Natural killer cell (primary cell): Measurements from ENCODE around the gene RORC. TPM values are rescaled to one million over a fixed set of nuclear protein-coding genes. Genes with fewer than 3 reads are reported as not detected.

ENCODE experiments used
- ATAC-seq, 3 donors: fragments of 150-1000 bp in 2 of 3; fragments of 200-7000 bp in 1 of 3; cut with Tn5 transposase; 1 replicate in 1 of 3; 2 replicates in 2 of 3; pipeline ENCODE4 v1.10.0; 2021; ENCODE audit warnings: mild to moderate bottlenecking in 2 of 3, moderate library complexity in 2 of 3
- DNase-seq, 2 donors: peaks; one replicate each; pipeline versions ENCODE4 v3.0.0 to v3.0.0-alpha.2; 2013 to 2021; ENCODE audit warnings: mixed read lengths in 1 of 2
- H3K27ac ChIP-seq: one replicate; pipeline ENCODE4 v1.5.1; 2013; ENCODE audit warnings: mild to moderate bottlenecking, low read length
- H3K27me3 ChIP-seq: one replicate; pipeline ENCODE4 v1.6.1; 2013; ENCODE audit warnings: low read length; ENCODE audit not compliant: control insufficient read depth, insufficient read depth
- H3K36me3 ChIP-seq: one replicate; pipeline ENCODE4 v1.6.1; 2013; ENCODE audit warnings: low read length; ENCODE audit not compliant: control insufficient read depth, insufficient read depth
- H3K4me1 ChIP-seq: one replicate; pipeline ENCODE4 v1.6.1; 2013; ENCODE audit warnings: low read length; ENCODE audit not compliant: control insufficient read depth, insufficient read depth
- H3K4me3 ChIP-seq: one replicate; pipeline ENCODE4 v1.5.1; 2013; ENCODE audit warnings: low read length
- H3K9me3 ChIP-seq: one replicate; pipeline ENCODE4 v1.6.1; 2013; ENCODE audit warnings: low read length; ENCODE audit not compliant: control insufficient read depth, insufficient read depth
- H3K27ac Mint-ChIP-seq, 2 donors: one replicate each; pipeline ENCODE4 v1.8.0; 2022; ENCODE audit warnings: mild to moderate bottlenecking in 2 of 2, mixed read lengths in 2 of 2, moderate library complexity in 1 of 2
- H3K27me3 Mint-ChIP-seq, 2 donors: one replicate each; pipeline ENCODE4 v1.8.0; 2022; ENCODE audit warnings: low read depth in 2 of 2, mixed read lengths in 2 of 2
- H3K36me3 Mint-ChIP-seq: one replicate; pipeline ENCODE4 v1.8.0; 2022; ENCODE audit warnings: mixed read lengths
- H3K4me1 Mint-ChIP-seq, 2 donors: one replicate each; pipeline ENCODE4 v1.8.0; 2022; ENCODE audit warnings: mixed read lengths in 2 of 2
- H3K4me3 Mint-ChIP-seq: one replicate; pipeline ENCODE4 v1.8.0; 2022; ENCODE audit warnings: mild to moderate bottlenecking, moderate library complexity, mixed read lengths
- H3K9me3 Mint-ChIP-seq, 2 donors: one replicate each; pipeline ENCODE4 v1.8.0; 2022; ENCODE audit warnings: mixed read lengths in 2 of 2
- CTCF ChIP-seq: fragments of 200-600 bp; IDR thresholded peaks from one replicate; pipeline ENCODE4 v1.8.0; 2022; ENCODE audit warnings: antibody characterized with exemption
- WGBS: methylation state at CpG from one replicate; pipeline ENCODE4 v1.1.7; 2013; ENCODE audit warnings: missing lambda C conversion rate; ENCODE audit not compliant: insufficient coverage; 5-methylcytosine and 5-hydroxymethylcytosine counted together
- intact Hi-C: fragments of 100-400 bp; cut with micrococcal nuclease; formaldehyde crosslinking; loops from one replicate; pipeline ENCODE4 v1.14.2; 2022
- total RNA-seq, 4 donors: library from RNA; stranded (reverse); fragments of 120-200 nt in 1 of 4; gene quantifications; one replicate each; pipeline versions ENCODE4 v1.2.3 to v1.2.4, GENCODE V29; 2013 to 2022

The RORC gene
- total RNA-seq, 3 donors from 2014 or later (not counting 1 experiment from before 2014, with no cell fraction given), result 0.14 to 0.78 (median 0.70) TPM

- intact Hi-C loops, result no loop called here
- H3K36me3 Mint-ChIP-seq, result no peaks in the 10 kb centered on the region
- DNase-seq, result no peak
- H3K4me3 Mint-ChIP-seq, result no peak overlapping the region
- H3K36me3 ChIP-seq, result peaks cover 1% of the 10 kb centered on the region
- peaks cover 0 to 15% of the 10 kb centered on the region in 2 donors for H3K27me3 Mint-ChIP-seq
- H3K27me3 ChIP-seq, result no peaks in the 10 kb centered on the region
- H3K4me1 Mint-ChIP-seq, result no peaks in the 10 kb centered on the region
- no peaks in the 10 kb centered on the region for H3K9me3 Mint-ChIP-seq
- no peak for TF ChIP-seq CTCF
- no peaks in the 10 kb centered on the region for H3K4me1 ChIP-seq
- no CpG with 5 or more reads among the region's 3 CpGs for WGBS
- ATAC-seq, result no peak
- H3K9me3 ChIP-seq, result no peaks in the 10 kb centered on the region
- H3K27ac ChIP-seq, result no peak overlapping the region
- H3K27ac Mint-ChIP-seq, result no peak overlapping the region
- no peak overlapping the region for H3K4me3 ChIP-seq
Observed at GRCh38 chr1:151868486-151868885, 36.9 kb upstream of the RORC start.

DNA sequence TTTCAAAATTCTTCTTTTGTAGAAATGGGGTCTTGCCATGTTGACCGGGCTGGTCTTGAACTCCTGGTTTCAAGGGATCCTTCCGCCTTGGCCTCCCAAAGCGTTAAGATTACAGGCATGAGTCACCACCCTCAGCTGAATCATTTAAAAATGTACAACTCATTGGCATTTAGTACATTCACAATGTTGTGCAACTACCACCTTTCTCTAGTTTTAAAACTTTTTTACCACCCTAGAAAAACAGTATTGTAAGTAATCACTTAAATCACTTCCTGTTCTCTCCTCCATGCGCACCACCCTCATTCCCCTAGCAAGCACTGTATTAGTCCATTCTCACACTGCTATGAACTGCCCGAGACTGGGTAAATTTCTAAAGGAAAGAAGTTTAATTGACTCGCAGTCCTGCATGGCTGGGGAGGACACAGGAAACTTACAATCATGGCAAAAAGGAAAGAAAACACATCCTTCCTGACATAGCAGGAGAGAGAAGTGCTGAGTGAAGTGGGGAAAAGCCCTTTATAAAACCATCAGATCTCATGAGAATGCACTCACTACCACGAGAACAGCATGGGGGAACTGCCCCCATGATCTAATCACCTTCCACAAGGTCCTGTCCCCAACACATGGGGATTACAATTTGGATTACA, 36.3 kb upstream of the RORC start:
- intact Hi-C loops, result no loop called here
- no peaks in the 10 kb centered on the region for H3K36me3 Mint-ChIP-seq
- H3K4me1 ChIP-seq, result no peaks in the 10 kb centered on the region
- no peaks in the 10 kb centered on the region for H3K9me3 ChIP-seq
- peaks cover 0 to 15% of the 10 kb centered on the region in 2 donors for H3K27me3 Mint-ChIP-seq
- H3K27ac ChIP-seq, result no peak overlapping the region
- H3K36me3 ChIP-seq, result no peaks in the 10 kb centered on the region
- H3K4me3 ChIP-seq, result no peak overlapping the region
- H3K4me3 Mint-ChIP-seq, result no peak overlapping the region
- H3K4me1 Mint-ChIP-seq, result no peaks in the 10 kb centered on the region
- H3K9me3 Mint-ChIP-seq, result no peaks in the 10 kb centered on the region
- TF ChIP-seq CTCF, result no peak
- DNase-seq (no peak), ATAC-seq (no peak)
- H3K27ac Mint-ChIP-seq, result no peak overlapping the region
- no peaks in the 10 kb centered on the region for H3K27me3 ChIP-seq
- WGBS, result 79% methylated on average over 5 of the region's 7 CpGs

GRCh38 chr1:151867321-151867720, 35.7 kb upstream of the RORC start:
- intact Hi-C loops, result no loop called here
- no peak for TF ChIP-seq CTCF
- no peaks in the 10 kb centered on the region for H3K9me3 Mint-ChIP-seq
- DNase-seq (no peak), ATAC-seq (no peak)
- peaks cover 0 to 18% of the 10 kb centered on the region in 2 donors for H3K27me3 Mint-ChIP-seq
- H3K4me1 Mint-ChIP-seq, result no peaks in the 10 kb centered on the region
- Histone ChIP-seq H3K27ac (no peak overlapping the region), H3K4me3 (no peak overlapping the region), H3K27me3 (no peaks in the 10 kb centered on the region), H3K36me3 (no peaks in the 10 kb centered on the region), H3K9me3 (no peaks in the 10 kb centered on the region), H3K4me1 (no peaks in the 10 kb centered on the region)
- no peaks in the 10 kb centered on the region for H3K36me3 Mint-ChIP-seq
- WGBS, result 100% methylated on average over 1 of the region's 2 CpGs
- H3K4me3 Mint-ChIP-seq, result no peak overlapping the region
- no peak overlapping the region for H3K27ac Mint-ChIP-seq

- 42% methylated on average over 2 of the region's 2 CpGs for WGBS
- intact Hi-C loops, result no loop called here
- Histone ChIP-seq H3K36me3 (no peaks in the 10 kb centered on the region), H3K27me3 (no peaks in the 10 kb centered on the region), H3K4me3 (no peak overlapping the region), H3K27ac (no peak overlapping the region), H3K9me3 (no peaks in the 10 kb centered on the region), H3K4me1 (no peaks in the 10 kb centered on the region)
- H3K36me3 Mint-ChIP-seq, result no peaks in the 10 kb centered on the region
- DNase-seq (no peak), ATAC-seq (no peak)
- H3K27ac Mint-ChIP-seq, result no peak overlapping the region
- no peaks in the 10 kb centered on the region for H3K4me1 Mint-ChIP-seq
- no peak overlapping the region for H3K4me3 Mint-ChIP-seq
- no peaks in the 10 kb centered on the region for H3K9me3 Mint-ChIP-seq
- no peak for TF ChIP-seq CTCF
- H3K27me3 Mint-ChIP-seq, result peaks cover 0 to 21% of the 10 kb centered on the region in 2 donors
Observed at GRCh38 chr1:151864411-151864810, 32.8 kb upstream of the RORC start.
